Fibroblast of lung (primary cell): ENCODE measurements around the gene LCN6.

Experiments
- CTCF ChIP-seq, 2 donors: IDR thresholded peaks in 1 of 2; conservative IDR thresholded peaks in 1 of 2; 1 replicate in 1 of 2; 2 replicates in 1 of 2; pipeline ENCODE4 v1.5.1; 2011 to 2012; ENCODE audit warnings: low read length in 2 of 2, control low read depth in 1 of 2, inconsistent platforms in 1 of 2, low read depth in 1 of 2, mild to moderate bottlenecking in 1 of 2
- EZH2 ChIP-seq: IDR thresholded peaks from 2 replicates; pipeline ENCODE4 v1.5.1; 2012; ENCODE audit warnings: low read length, control low read depth, mild to moderate bottlenecking; ENCODE audit errors: missing control alignments

GRCh38 chr9:136762915-136763648 lies 14.8 kb upstream of the LCN6 start:
- TF ChIP-seq CTCF (conservative IDR thresholded peaks at IDR 0.05 in 1 of 2, IDR thresholded peaks at IDR 0.05 in 1 of 2; ENCODE audit: low read depth in 1 of 2, low read length in 2 of 2) (no peak), EZH2 (no peak)
